RWPE2 (cell line): ENCODE measurements around the gene PLXNA4.

ENCODE experiments used
- ATAC-seq: fragments of 200-7000 bp; cut with Tn5 transposase; 3 replicates; pipeline ENCODE4 v1.9.1; 2021; ENCODE audit warnings: low read depth
- DNase-seq: peaks from one replicate; pipeline ENCODE4 v3.0.0-alpha.2; 2020; ENCODE audit warnings: low spot score
- H3K27ac ChIP-seq: fragments of 450-650 bp; 2 replicates; pipeline ENCODE4 v1.5.1; 2017; ENCODE audit warnings: mild to moderate bottlenecking; ENCODE audit not compliant: poor library complexity, severe bottlenecking
- H3K27me3 ChIP-seq: fragments of 250-450 bp; sonication (Bioruptor Pico); 2 replicates; pipeline ENCODE4 v1.5.1; 2021; ENCODE audit warnings: mild to moderate bottlenecking, moderate library complexity; ENCODE audit not compliant: insufficient read depth, poor library complexity, severe bottlenecking
- H3K36me3 ChIP-seq: fragments of 250-450 bp; sonication (Bioruptor Pico); 2 replicates; pipeline ENCODE4 v1.5.1; 2020; ENCODE audit warnings: low read depth, mild to moderate bottlenecking, moderate library complexity
- H3K4me1 ChIP-seq: fragments of 250-450 bp; sonication (Bioruptor Pico); 2 replicates; pipeline ENCODE4 v1.5.1; 2021; ENCODE audit warnings: mild to moderate bottlenecking, moderate library complexity; ENCODE audit not compliant: insufficient read depth, poor library complexity, severe bottlenecking
- H3K4me3 ChIP-seq: fragments of 250-450 bp; sonication (Bioruptor Pico); 2 replicates; pipeline ENCODE4 v1.5.1; 2021; ENCODE audit warnings: mild to moderate bottlenecking, moderate library complexity; ENCODE audit not compliant: severe bottlenecking
- H3K9me3 ChIP-seq: fragments of 250-450 bp; sonication (Bioruptor Pico); 2 replicates; pipeline ENCODE4 v1.5.1; 2021; ENCODE audit warnings: mild to moderate bottlenecking, moderate library complexity; ENCODE audit not compliant: severe bottlenecking
- TF ChIP-seq, protein P1 (sequence below): fragments of 450-650 bp; IDR thresholded peaks from one replicate; pipeline ENCODE4 v1.5.1; 2017; ENCODE audit warnings: mild to moderate bottlenecking, moderate library complexity; ENCODE audit not compliant: poor library complexity, severe bottlenecking

PLXNA4 gene

DNA sequence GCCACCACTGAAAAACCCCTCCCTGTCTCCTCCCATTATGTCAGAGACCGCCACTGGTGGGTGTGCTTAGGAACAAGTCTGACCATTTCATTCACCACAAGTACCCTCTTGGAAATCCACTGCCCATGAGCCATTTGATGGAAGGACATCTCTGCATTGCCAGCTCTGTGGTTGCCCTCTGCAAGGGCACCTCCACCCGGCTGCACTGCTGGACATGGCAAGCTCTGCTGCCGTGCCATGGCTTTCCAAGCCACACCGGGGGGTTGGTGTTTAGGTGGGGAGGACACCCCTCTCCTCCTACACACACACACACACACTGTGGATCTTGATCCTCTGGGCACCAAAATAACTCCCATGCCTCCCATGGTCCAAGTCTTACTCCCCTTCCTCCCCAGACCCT, 5.2 kb upstream of the PLXNA4 start:
- peaks cover 27% of the 10 kb centered on the region for H3K27me3 ChIP-seq
- H3K4me1 ChIP-seq: no peaks in the 10 kb centered on the region
- no peak overlapping the region for H3K27ac ChIP-seq
- no peaks in the 10 kb centered on the region for H3K9me3 ChIP-seq
- H3K36me3 ChIP-seq: no peaks in the 10 kb centered on the region
- H3K4me3 ChIP-seq: no peak overlapping the region
- no peak for ATAC-seq
- DNase-seq: no peak
- TF ChIP-seq, protein P1, sequence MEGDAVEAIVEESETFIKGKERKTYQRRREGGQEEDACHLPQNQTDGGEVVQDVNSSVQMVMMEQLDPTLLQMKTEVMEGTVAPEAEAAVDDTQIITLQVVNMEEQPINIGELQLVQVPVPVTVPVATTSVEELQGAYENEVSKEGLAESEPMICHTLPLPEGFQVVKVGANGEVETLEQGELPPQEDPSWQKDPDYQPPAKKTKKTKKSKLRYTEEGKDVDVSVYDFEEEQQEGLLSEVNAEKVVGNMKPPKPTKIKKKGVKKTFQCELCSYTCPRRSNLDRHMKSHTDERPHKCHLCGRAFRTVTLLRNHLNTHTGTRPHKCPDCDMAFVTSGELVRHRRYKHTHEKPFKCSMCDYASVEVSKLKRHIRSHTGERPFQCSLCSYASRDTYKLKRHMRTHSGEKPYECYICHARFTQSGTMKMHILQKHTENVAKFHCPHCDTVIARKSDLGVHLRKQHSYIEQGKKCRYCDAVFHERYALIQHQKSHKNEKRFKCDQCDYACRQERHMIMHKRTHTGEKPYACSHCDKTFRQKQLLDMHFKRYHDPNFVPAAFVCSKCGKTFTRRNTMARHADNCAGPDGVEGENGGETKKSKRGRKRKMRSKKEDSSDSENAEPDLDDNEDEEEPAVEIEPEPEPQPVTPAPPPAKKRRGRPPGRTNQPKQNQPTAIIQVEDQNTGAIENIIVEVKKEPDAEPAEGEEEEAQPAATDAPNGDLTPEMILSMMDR: no peak

DNA sequence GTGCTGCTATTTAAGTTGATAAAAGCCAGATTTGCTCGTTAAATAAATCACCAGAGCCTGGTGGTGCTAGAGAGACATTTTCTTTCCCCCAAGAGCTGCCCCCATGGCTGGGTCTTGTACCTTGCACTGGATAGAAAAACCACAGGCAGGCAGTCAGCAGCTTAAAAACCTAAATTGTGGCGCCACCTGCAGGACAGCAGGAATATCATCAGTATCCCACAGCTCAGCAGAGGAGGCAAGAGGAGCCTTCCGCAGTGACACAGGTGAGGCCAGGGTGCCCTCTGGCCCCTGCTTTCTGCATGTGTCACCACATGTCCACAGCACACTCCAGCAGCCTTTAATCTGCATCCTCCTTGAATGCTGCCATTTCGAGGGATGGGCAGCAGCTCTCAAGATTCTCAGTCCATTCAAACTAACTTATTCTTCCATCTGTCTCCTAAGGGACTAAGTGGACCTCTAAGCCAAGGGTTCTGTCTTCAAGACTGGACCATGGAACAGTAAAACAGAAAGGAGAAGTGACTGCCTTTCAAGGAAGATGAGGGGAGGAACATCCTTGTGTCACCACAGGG, 4.5 kb upstream of the PLXNA4 start:
- DNase-seq (no peak), ATAC-seq (peak; percentile 68)
- Histone ChIP-seq H3K27ac (no peak overlapping the region), H3K36me3 (no peaks in the 10 kb centered on the region), H3K27me3 (peaks cover 33% of the 10 kb centered on the region), H3K4me3 (no peak overlapping the region), H3K9me3 (no peaks in the 10 kb centered on the region), H3K4me1 (no peaks in the 10 kb centered on the region)
- TF ChIP-seq, protein P1: peak; percentile 76

DNA sequence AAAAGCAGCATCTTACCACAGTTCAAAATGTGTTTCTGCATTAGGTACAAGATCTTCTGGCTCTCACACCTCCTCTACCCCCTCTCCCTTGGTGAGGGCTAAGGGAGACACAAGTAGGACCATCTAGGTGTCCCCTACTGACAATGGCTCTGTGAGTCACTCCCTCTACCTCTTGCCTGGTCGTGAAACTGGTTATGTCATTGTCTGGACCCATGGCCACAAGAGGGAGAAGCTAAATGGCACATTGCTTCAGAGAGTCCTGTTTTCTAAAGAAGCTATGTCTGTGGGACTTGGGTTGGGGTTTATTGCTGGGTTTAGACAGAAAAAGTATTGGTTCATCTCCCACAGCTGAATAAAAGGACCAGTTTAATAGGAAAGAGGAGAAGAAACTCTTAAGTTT, 4.0 kb upstream of the PLXNA4 start:
- H3K36me3 ChIP-seq: no peaks in the 10 kb centered on the region
- ATAC-seq (no peak), DNase-seq (no peak)
- H3K9me3 ChIP-seq: no peaks in the 10 kb centered on the region
- TF ChIP-seq, protein P1: no peak
- peaks cover 39% of the 10 kb centered on the region for H3K27me3 ChIP-seq
- H3K4me1 ChIP-seq: no peaks in the 10 kb centered on the region
- H3K4me3 ChIP-seq: no peak overlapping the region
- H3K27ac ChIP-seq: no peak overlapping the region

DNA sequence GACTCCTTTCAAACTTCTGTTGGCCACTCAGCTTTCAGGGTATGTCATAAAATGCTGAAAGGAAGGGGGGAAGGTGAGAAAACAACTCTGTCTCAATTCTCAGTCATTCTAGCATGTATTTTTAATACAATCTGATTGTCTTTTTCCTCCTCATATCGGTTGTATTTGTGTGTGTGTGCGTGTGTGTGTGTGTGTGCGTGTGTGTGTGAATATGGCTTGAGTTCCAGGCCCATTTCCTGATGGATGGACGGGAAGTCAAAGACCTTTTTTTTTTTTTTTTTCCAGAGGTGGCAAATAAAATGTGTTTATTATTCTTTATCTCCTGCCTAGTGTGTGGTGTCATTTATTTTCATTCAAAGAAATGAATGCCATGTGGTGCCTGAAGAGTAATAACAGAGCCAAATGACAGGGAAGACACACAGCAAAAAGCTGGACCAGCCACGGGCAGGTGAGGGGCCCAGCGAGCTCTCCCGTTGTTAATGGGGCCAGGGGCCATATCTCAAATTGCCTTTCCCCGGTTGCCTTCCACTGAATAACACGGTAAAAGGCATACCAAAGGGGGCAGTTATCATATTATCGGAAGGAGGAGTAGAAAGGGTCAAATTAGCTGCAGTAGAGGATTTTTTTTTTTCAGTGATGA, 3.1 kb upstream of the PLXNA4 start:
- Histone ChIP-seq H3K27ac (no peak overlapping the region), H3K4me1 (no peaks in the 10 kb centered on the region), H3K4me3 (no peak overlapping the region), H3K9me3 (no peaks in the 10 kb centered on the region), H3K27me3 (peaks cover 48% of the 10 kb centered on the region), H3K36me3 (no peaks in the 10 kb centered on the region)
- TF ChIP-seq, protein P1: no peak
- ATAC-seq (no peak), DNase-seq (no peak)

DNA sequence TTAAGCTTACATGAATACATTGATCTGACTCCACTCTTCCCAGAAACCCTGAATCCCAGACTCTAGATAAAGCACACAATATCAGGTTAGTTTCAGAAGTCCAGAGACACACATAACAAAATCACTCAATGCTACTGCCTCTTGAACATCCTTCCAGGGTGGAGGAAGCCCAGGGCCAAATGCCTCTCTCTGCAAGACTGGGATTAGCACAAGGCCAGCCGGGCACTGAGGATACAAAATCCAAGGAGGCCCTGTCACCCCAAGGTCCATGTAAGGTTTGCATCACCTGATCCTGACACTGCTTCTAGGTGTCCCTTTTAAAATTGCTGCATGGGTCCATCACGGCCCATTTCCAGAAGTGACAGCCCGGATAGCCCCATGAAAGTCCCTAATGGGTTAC, 2.6 kb upstream of the PLXNA4 start:
- no peak overlapping the region for H3K4me3 ChIP-seq
- no peak overlapping the region for H3K27ac ChIP-seq
- ATAC-seq (no peak), DNase-seq (no peak)
- H3K4me1 ChIP-seq: no peaks in the 10 kb centered on the region
- H3K9me3 ChIP-seq: no peaks in the 10 kb centered on the region
- no peaks in the 10 kb centered on the region for H3K36me3 ChIP-seq
- H3K27me3 ChIP-seq: peaks cover 53% of the 10 kb centered on the region
- TF ChIP-seq, protein P1: no peak
